ENCODE measurements around the gene TRIM65.

TRIM65 gene, protein sequence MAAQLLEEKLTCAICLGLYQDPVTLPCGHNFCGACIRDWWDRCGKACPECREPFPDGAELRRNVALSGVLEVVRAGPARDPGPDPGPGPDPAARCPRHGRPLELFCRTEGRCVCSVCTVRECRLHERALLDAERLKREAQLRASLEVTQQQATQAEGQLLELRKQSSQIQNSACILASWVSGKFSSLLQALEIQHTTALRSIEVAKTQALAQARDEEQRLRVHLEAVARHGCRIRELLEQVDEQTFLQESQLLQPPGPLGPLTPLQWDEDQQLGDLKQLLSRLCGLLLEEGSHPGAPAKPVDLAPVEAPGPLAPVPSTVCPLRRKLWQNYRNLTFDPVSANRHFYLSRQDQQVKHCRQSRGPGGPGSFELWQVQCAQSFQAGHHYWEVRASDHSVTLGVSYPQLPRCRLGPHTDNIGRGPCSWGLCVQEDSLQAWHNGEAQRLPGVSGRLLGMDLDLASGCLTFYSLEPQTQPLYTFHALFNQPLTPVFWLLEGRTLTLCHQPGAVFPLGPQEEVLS

DNA sequence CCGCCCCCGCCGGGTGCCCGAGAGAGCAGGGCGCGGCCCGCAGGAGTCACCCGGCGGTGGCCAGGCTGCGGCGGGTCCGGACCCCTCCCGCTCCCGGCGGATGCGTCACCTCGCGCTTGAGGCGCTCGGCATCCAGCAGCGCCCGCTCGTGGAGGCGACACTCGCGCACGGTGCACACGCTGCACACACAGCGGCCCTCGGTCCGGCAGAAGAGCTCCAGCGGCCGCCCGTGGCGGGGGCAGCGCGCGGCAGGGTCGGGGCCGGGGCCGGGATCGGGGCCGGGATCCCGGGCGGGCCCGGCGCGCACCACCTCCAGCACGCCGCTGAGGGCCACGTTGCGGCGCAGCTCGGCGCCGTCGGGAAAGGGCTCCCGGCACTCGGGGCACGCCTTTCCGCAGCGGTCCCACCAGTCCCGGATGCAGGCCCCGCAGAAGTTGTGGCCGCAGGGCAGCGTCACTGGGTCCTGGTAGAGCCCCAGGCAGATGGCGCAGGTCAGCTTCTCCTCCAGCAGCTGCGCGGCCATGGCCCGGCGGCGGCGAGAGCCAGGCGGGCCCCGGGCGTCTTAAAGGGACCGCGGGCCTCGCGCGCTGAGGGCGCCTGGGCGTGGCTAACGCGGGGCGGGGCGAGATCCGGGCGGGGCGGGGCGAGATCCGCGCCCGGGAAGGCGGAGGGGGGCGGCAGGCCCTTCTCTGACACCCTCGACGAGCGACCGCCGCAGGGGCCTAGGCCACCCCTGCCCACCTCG lies at the start of gene TRIM65:
Gene TRIM65 (minus strand): TSS at position 537 of the 745 bp plus-strand sequence. CDS start 14 bp downstream, at position 523.
- DNase-seq = peak; percentile 29

DNA sequence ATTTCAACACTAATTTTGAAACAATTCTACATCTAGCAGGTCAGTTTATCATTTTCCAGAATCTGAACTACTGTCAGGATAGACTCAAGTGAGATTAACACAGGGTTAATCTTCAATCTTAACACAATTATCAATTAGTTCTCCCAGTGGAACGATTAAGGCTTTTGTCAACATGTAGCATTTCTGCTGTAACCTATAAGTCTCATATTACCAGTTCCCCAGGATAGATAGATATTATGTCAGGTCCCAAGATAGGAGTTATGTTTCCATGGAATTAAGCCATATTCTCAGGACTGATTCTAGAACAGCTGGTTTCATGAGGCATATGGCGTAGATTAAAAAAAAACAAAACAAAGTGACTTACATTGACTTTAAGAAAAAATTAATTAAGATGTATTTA lies 48.5 kb upstream of the TRIM65 start:
- no peak for DNase-seq

DNA sequence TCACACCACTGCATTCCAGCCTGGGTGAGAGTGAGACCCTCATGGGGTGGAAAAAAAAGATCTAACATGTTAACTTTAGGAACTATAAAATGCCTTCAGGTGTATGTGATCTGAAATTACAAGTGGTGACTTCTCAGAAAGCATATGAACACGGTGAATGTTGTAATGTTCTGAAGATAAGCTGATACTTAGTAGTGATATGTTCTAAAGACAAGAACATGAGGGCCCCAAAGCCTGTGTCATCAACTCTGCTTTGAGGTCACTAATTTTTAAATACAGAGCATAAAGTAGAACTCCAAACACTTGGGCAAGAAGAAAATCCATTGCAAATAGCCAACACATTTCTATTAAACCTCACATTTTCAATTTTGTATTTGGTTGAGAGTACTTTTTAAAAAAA lies 46.7 kb upstream of the TRIM65 start:
- no peak for DNase-seq

DNA sequence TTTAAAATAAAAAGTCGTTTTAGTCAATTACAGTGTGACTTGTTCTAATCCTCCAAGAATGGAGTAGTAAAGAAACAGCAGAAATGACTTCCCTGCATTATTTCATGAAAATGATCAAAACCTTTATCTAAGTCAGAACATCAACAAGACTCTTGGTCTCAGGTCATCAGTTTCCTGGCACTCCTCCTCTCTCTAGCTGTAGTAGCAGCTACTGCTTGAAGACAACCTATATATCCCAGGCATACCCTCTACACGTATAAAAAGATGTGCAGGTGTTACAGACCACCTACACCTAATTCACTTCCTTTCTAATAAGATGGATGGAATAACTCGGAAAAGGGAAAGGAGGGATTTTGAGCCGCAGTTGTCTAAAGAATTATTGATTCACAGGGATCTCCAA lies 45.7 kb upstream of the TRIM65 start:
- DNase-seq = no peak

DNA sequence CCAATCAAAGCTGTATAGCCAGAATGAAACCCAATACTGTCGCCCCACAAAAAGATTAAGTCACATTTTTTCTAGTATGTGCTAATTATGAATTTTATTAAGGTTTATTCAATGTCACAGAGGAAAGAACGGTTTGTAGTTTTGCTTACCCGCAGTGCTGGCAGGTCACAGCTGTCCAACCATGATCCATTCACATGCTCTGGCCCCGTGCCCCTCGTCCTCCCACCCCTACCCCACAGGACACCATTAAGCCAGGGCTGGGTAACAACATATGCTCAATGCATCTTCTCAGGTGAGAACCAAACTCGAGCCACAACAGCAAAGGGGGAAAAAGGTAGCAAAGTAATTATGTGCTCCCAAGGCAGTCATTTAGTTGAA lies 44.7 kb upstream of the TRIM65 start:
- DNase-seq = no peak

DNA sequence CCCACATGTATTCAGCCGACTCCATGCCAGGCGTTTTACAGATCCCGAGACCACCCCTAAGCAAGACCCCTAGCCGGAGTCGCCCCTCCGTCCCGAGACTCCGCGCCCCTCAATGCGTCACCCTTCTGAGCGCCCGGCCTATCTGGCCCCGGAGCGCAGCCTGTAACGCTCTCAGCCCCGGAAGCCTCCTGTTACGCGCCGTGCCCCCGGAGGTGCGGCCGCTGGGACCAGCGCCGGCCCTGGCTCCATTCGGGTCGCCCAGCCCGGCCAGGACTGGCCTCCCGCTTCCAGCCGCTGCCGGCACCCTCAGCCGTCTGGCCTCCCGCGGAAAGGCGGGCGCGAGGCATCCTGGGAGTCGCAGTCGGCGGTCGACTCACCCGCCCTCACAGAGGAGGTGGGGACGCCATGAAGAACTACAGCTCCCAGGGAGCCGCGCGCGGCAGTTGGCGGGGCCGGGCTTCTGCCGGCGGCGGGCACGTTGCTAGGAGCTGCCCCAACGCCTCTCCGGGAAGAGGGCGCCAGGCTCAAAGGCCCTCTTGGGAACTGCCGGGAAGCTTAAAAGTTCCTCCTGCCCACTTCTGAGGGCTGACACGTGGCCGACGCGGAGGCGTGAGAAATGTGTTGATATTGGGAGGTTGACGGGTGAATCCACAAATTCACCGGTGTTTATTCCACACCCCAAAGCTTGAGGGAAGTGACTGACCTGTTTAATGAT lies 44.1 kb upstream of the TRIM65 start, which contains the start of gene FBF1:
Gene FBF1 (minus strand): TSS at position 316 of the 715 bp plus-strand sequence. CDS start 2,893 bp downstream, outside the sequence.
- DNase-seq = peak; percentile 92

DNA sequence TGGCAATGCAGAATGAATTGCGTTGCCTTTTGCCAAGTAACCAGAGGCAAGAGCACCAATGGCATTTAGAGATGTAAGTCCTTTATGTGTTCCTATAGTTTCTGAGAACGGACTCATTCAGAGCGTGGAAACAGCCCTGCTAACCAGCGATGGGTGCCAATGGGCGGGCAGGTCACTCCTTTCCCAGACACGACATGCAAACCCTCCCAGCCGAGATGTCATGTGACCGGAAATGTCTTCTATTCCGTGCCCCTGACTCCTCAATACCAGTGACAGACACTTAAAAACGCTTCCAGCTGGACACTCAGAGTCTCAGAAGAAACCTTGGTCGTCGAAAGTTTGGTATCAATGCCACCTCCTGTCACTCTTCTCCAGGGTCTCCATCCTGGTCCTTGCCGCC lies 40.9 kb upstream of the TRIM65 start:
- no peak for DNase-seq

DNA sequence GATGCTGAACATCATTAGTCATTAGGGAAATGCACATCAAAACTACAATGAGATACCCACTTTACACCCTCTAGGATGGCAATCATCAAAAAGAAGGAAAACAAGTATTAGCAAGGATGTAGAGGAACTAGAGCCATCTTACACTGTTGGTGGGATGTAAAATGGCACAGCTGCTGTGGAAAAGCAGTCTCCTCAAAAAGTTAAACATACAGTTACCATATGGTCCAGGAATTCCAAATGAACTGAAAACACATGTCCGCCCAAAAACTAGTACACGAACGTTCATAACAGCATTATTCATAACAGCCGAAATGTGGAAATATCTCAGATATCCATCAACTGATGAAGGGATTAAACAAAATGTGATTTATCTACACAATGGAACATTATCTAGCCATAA lies 37.1 kb upstream of the TRIM65 start:
- no peak for DNase-seq

DNA sequence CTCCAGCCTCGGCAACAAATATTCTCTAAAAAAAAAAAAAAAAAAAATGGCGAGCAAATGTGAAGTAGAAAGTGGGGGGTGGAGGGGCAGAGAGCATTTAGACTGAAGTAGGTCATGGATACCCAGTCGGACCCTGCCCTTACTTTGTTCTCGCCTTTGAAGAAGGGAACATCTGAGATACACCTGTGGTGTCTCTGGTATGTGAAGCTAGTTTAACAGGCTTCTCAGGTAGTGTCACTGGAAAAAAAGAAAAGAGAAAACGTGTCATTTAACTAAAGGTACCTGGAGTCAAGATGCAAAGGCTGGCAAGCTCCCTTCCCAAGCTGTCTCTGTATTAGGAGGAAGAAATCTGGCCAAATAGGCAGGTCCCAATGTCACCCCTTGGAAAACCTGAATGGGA lies 36.1 kb upstream of the TRIM65 start:
- no peak for DNase-seq

DNA sequence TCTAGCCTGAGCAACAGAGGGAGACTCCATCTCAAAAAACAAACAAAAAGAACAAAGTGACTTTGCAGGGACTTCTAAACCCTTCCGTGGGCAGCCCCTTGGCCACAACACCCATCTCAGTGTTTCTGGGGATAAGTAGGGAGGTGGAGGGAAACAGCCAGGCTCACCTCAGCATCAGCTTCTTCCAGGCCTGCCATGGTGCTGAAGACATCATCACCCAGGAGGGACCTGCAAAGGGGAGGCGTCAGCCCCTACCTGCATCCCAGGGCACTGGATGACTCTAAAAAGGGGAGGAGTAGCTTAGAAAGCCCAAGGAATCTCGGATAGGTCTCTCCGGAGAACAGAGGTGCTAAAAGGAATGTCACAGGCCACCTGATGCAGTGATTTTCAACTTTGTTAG lies 34.3 kb upstream of the TRIM65 start:
- DNase-seq = no peak

DNA sequence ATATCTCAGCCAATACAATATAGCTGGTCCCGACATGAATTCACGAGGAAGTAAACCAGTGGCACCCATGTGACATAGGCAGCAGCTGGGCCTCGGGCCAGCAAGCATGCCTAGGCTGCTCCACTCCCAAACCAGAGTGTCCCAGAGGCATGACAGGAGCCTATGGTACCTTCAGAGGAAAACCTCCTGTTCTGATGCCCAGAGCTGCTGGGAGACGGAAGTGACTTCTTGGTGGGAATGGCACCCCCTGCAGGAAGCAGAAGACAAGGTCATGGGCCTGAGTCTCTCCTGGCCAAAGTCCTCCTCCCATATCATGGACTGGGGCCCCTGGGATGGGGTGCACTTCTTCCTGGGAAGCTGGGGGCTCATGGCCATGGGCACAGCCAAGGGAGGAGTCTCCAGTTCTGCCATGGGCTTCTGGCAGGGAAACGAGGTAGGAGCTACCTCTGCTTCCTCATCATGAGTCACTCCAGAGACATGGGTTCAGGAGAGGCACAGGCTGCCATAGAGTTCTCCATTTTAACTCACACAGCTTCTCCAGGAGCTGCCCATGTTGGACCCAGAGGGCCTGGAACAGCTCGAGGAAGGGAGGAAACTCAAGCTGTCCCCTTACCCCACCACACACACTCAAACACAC lies 30.7 kb upstream of the TRIM65 start:
- DNase-seq = no peak

DNA sequence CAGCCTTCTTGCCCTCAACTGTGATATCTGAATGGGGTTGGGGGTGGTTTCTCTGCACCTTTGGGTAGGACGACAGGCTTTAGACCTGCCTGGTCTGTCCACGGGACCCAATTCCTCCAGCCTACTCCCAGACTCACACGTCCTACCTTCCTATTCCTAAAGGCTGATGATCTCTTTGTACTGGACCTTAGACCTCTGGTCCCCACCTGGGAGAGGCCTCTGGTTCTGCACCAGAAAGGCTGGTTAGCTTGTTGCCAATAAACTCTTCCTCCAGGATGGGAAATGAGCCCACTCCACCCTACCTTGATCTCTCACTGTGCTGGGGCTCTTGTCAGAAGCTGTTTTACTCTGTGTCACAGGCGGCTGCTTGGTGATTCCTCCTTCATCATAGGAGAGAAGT lies 29.7 kb upstream of the TRIM65 start:
- DNase-seq = no peak

DNA sequence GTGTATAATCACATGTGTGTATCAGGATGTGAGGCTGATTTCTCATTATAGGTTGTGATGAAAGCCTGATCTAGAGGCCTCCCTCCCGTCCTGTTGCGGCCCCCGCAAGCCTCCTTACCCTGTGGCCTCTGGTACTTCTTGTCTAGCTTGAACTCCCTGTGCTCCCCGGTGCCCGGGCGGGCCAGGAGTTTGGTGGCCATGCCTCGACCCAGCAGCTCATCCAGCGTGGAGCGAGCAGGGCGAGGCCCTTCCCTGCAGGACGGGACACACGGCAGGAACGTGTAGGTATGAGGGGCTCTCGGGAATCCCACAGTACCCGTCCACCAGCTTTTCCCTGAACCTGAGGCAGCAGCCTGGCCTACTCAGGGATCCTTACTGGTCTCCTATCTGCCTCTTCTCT lies 29.2 kb upstream of the TRIM65 start:
- DNase-seq = no peak

DNA sequence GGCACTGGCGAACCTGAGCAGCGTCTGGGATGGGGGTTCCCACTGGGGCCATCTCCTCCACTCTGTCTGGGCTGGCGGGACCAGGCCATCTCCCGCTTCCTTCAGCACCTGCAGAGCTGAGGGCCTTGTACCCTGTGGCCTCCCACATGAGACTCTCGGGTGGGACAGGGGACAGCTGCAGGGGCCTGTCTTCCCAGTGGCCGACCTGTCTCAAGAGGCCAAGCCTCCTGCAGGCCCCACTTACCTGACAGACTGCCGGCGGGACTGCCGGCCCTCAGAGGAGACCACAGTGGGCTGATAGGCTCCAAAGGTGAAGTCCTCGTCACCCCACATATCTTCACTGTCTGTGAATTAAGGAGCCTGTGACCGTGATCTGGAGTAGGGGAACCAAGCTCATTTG lies 28.4 kb upstream of the TRIM65 start:
- no peak for DNase-seq

DNA sequence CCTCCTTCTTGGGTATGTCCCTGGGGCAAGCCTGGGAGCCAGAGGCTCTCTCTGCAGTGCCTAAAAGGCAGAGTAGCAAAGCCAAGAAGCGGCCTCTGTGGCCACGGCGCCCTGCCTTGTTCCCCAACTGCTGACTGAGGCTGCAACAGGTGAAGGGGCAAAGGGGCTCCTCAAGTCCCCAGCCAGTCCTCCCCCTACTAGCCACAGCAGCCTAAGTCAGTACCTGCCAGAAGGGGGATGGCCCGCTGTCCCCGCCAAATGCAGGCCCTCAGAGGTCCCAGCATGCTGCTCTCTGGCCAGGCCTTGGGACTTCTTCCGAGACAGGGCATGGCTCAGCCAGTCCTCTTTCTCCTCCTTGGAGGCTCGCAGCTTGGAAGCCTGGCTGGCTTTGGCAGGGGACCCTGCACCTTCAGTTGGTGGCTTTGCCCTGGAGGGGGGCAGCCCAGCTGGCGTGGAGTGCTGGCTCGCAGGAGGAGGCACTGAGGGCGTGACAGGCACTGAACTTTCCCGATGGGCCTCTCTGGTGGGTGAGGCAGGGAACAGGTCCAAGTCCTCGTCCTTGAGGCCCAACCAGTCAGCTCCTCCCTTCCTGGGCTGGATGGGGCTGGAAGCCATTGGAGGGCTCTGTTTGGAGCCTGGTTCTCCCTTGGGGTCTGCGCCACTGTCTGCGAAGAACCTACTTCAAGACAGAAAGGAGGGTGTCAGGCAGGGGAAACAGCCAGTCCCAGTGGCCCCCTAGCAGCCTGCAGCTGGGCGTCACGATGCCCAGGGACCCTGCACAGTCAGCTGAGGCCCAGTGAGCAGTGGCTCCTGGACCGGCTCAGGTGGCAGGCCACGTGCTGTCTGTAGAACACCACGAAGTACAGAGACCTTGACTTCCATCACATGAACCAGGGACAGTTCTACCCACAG lies 26.5 kb upstream of the TRIM65 start:
- DNase-seq = no peak

DNA sequence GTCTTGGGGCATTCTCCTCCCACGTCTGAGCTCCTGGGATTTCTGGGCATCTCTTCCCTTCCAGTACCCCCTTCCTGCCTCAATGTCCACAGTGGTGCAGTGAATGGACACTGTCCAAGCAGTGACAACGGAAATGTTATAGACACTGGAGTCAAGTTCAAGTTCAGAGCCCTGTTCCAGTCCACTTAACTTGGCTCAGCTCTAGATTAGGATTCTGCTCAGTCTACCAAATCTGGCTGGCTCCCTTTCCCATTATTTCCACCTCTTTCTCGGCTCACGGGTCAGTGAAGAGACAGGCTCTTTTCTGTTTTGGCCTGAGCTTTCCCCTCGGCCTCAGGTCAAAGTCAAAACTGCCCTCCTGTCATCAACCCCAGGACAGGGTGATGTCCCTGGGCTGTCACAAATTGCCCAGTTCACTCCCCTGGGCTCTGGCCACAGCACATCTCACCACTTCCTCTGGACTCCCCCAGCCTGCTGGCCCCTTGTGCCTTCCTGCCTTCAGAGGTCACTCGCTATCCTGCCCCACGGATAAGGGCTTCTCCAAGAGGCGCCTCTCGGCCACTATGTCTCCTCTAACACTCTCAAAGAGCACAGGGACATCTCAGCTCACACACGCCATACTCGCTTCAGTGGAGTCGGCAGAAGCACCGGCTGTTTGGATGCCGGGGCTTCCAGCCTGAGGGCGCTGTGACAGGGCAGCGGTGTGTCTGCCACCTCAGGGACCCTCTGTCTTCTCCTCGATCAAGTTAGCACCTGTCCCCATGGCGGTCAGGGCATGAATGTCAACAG lies 25.6 kb upstream of the TRIM65 start:
- DNase-seq = no peak

DNA sequence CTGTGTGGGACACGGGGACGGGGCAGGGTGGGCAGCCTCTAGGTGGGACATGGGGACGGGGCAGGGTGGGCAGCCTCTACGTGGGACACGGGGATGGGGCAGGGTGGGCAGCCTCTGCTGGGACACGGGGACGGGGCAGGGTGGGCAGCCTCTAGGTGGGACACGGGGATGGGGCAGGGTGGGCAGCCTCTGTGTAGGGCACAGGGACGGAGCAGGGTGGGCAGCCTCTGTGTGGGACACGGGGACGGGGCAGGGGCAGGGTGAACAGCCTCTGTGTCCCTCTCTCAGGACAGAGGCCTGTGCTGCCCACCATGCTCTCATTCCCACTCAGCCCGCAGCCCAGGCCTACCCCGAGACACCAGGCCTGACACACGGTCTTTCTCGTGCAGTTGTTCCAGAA lies 24.8 kb upstream of the TRIM65 start:
- no peak for DNase-seq

DNA sequence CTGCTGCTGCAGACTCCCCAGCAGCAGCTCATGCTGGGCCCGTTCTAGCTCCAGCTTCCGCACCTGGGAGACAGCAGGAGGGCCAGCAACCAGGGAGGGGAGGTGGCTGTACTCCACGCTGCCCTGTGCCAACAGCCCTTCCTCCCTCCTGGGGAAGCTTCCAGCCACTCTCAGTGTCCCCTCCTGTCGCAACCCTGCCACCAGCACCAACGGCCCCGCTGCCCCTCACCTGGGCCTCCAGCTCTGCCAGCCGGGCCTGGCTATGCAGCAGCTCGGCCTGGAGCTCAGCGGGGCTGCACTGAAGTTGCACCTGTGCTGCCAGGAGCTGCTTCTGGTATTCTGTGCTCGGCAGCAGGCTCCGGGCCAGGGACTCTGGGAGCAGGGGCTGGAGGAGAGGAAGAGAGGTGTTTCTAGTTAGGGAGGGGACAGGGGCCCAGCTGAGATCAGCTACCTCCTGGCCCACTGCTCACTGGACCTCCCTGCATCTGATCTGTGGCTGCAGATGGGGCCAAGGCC lies 23.4 kb upstream of the TRIM65 start:
- peak; percentile 20 for DNase-seq

DNA sequence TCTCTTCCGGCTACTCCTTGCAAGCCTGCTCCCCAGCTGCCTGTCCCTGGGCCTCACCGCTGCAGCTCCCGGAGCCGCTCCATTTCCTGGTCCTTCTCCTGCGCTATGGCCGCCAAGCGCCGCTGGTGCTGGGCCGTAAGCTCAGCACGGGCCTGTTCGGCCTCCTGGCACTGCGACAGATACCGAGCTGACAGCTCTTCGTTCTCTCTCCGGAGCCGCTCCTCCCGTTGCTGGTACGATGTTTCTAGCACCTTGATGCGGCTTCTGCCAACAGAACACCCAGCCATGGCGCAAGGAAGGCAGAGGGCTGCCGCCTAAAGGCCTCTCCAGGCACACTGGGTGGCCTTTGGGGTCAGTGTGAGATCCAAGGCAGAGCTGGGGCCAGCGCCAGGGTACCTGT lies 22.9 kb upstream of the TRIM65 start:
- no peak for DNase-seq

DNA sequence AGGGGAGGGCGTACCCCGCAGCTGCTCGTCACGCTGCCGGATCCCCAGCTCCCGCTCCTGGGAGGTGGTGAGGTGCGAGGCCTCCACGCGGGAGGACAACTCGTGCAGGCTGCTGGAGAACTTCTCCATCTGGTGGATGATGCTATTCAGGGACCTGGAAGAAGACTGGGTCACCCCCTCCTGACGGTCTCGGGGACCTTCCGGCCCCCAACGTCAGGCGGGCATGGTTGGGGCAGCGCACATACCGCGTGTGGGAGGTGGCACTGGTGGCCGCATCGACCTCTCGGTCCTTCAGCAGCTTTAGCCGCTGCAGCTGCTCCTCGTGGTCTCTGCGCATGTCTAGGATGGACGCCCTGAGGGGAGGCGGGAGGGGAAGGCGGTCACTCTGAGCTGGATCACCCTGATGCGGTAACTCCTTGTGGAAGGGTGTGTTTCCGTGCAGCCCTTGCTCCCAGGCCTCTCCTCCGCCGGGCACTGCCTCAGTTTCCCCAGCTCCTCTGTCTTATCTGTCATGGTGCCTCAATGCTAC lies 21.2 kb upstream of the TRIM65 start:
- no peak for DNase-seq
